Measurements from ENCODE around the gene CTAGE9. TPM values are rescaled to one million over a fixed set of nuclear protein-coding genes. Genes with fewer than 3 reads are reported as not detected.

The CTAGE9 gene
- total RNA-seq, 4 donors from 2014 or later = 0.19 TPM; not detected in 3

DNA sequence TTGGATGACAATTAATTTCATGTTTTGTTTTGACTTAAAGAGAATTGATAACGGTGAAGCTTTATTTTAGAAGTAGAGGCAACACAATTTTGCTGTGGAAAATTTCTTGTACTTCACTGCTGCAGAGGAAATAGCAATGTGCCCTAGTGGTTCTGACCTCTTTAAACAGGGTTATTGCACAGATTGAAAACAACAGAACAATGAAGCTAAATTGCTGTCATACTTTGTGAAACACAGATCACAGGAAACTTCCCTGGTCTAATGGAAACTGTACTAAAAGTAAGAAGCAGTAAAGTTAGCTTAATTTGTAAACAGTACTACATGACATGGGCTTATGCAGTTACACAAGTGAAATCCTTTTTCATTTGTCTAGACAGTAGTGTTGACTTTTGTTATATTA lies 40.9 kb downstream of the CTAGE9 start:
- TF ChIP-seq, protein P1, sequence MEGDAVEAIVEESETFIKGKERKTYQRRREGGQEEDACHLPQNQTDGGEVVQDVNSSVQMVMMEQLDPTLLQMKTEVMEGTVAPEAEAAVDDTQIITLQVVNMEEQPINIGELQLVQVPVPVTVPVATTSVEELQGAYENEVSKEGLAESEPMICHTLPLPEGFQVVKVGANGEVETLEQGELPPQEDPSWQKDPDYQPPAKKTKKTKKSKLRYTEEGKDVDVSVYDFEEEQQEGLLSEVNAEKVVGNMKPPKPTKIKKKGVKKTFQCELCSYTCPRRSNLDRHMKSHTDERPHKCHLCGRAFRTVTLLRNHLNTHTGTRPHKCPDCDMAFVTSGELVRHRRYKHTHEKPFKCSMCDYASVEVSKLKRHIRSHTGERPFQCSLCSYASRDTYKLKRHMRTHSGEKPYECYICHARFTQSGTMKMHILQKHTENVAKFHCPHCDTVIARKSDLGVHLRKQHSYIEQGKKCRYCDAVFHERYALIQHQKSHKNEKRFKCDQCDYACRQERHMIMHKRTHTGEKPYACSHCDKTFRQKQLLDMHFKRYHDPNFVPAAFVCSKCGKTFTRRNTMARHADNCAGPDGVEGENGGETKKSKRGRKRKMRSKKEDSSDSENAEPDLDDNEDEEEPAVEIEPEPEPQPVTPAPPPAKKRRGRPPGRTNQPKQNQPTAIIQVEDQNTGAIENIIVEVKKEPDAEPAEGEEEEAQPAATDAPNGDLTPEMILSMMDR (IDR thresholded peaks at IDR 0.05) = no peak
- no peak for DNase-seq (ENCODE audit: low spot score)
- ATAC-seq (ENCODE audit: low FRiP score) = no peak

- TF ChIP-seq, protein P1 (IDR thresholded peaks at IDR 0.05) = no peak
- ATAC-seq (ENCODE audit: low FRiP score) = no peak
- no peak for DNase-seq (ENCODE audit: low spot score)
Observed at GRCh38 chr6:131663578-131664165, 47.1 kb downstream of the CTAGE9 start.

- DNase-seq (ENCODE audit: low spot score) = no peak
- TF ChIP-seq, protein P1 (IDR thresholded peaks at IDR 0.05) = no peak
- no peak for ATAC-seq (ENCODE audit: low FRiP score)
Observed at GRCh38 chr6:131660195-131660594, 50.6 kb downstream of the CTAGE9 start.

Other genes with a start within 250 kb of the CTAGE9 start
- 10 to 100 TPM in 1 of 4 donors, not detected in 3; 14.5 TPM for gene ARG1, start 137.8 kb downstream of the CTAGE9 start, total RNA-seq
- 10 to 100 TPM; 19.3 to 41.1 (median 21.9) TPM for gene MED23, start 82.8 kb downstream of the CTAGE9 start, total RNA-seq
- under 1 TPM; 0.36 to 0.94 (median 0.61) TPM for gene ENPP3, start 73.7 kb downstream of the CTAGE9 start, total RNA-seq
- under 1 TPM in 2 of 4 donors, not detected in 2; 0.95 to 0.96 TPM for gene OR2A4, start 9.6 kb downstream of the CTAGE9 start, total RNA-seq
- gene ENPP1, start 97.0 kb upstream of the CTAGE9 start, total RNA-seq = 10 to 100 TPM; 10.9 to 60.8 (median 19.3) TPM
- 100 to 1,000 TPM in 3 of 4 donors, 10 to 100 TPM in 1; 60.6 to 129 (median 107) TPM for gene CCN2, start 240.4 kb upstream of the CTAGE9 start, total RNA-seq

Data from omental fat pad (tissue), 4 donors.